ENCODE results near the gene ZP4.

Gene ZP4, protein sequence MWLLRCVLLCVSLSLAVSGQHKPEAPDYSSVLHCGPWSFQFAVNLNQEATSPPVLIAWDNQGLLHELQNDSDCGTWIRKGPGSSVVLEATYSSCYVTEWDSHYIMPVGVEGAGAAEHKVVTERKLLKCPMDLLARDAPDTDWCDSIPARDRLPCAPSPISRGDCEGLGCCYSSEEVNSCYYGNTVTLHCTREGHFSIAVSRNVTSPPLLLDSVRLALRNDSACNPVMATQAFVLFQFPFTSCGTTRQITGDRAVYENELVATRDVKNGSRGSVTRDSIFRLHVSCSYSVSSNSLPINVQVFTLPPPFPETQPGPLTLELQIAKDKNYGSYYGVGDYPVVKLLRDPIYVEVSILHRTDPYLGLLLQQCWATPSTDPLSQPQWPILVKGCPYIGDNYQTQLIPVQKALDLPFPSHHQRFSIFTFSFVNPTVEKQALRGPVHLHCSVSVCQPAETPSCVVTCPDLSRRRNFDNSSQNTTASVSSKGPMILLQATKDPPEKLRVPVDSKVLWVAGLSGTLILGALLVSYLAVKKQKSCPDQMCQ

GRCh38 chr1:237890822-237891221 lies at the start of gene ZP4:
Gene ZP4, minus strand, starts transcription at chr1:237890922. Its CDS starts 287 bp downstream, at chr1:237890635.
- no peak for DNase-seq

GRCh38 chr1:237938553-237938952 lies 47.8 kb upstream of the ZP4 start:
- DNase-seq, result no peak

DNA sequence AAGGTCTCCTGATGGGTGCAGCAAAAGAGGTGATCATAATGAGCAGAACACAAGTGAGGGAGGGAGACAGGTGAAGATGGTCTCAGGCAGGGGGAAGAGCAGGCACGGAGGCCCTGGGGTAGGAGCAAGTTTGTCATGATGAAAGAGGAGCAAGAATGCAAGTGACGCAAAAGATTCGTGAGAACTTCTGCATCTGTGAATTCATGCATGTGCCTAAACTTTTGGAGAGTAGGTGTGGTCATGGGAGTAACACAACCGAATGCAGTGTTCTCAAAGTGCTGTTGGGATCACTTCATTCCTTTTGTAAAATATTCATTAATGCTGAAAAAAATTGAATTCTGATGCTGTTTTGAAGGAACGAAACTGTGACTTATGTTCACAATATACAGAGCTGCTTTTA lies 47.3 kb upstream of the ZP4 start:
- DNase-seq, result no peak

GRCh38 chr1:237932816-237933215 lies 42.1 kb upstream of the ZP4 start:
- DNase-seq, result no peak

- DNase-seq, result no peak
These were observed 40.9 kb upstream of the ZP4 start for GRCh38 chr1:237931581-237931980.

DNA sequence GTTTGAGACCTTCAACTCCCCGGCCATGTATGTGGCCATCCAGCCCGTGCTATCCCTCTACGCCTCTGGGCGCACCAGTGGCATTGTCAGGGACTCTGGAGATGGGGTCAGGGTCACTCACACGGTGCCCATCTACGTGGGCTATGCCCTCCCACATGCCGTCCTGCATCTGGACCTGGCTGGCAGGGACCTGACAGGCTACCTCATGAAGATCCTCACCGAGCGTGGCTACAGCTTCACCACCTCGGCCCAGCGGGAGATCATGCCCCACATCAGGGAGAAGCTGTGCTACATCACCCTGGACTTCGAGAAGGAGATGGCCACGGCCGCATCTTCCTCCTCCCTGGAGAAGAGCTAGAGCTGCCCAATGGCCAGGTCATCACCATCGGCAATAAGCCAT lies 36.5 kb upstream of the ZP4 start:
- DNase-seq, result no peak

DNA sequence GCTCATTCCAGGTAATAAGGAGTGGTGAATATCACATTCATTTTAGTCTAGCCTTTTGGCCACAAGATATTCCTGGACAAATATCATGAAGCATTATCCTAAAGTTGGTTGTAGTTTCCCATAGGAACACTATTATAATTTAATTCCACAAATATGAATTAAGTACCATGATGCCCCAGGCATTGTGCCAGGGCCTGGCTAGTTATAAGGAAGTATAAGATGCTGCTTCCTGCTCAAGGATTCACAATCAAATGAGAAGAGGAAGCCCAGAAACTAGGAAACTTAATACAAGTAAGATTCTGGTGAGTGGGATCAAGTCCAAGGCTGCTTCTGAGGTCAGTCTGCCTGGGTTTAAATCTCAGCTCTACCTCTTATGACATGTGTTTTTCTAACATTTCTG lies 30.6 kb upstream of the ZP4 start:
- DNase-seq, result no peak

- DNase-seq, result no peak
These were observed 22.6 kb upstream of the ZP4 start for GRCh38 chr1:237913345-237913744.

DNA sequence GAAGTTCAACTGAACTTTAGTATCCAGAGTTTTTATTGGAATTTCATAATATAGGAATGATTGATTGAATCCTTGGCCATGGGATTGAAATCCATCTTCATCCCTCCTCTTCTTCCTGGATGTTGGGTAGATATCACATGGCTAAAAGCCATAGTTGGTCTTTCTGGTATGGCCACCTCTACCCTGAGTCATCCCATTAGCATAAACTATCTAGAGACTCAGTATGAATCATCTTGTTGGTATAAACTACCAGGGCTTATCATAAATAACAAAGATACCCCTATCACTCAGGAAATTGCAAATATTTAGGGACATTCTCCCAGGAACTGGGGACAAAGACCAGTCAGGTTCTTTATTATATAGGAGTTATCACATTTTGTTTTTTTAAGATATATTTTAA lies 21.2 kb upstream of the ZP4 start:
- DNase-seq, result no peak

DNA sequence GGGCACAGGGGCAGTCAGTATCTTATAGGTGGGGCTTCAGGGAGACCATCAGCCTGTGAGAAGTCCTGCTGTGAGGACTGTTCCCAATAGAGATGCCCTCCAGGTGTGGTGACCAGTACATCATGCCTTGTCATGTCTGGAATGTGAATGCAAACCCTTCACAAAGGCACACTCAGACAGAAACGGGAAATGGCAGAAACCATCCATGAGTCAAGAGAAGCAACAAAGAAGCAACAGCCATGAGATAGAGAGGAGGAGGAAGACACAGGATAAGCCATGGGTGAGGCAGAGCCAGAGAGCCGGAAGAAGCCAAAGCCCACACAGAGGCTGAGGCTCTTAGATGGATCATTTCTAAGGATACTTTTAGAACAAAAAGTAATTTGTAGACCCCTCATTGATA lies 20.1 kb upstream of the ZP4 start:
- DNase-seq, result no peak

GRCh38 chr1:237903961-237904360 lies 13.2 kb upstream of the ZP4 start:
- DNase-seq, result no peak

GRCh38 chr1:237902960-237903743 lies 12.4 kb upstream of the ZP4 start:
- DNase-seq, result no peak

- DNase-seq, result no peak
These were observed 10.7 kb upstream of the ZP4 start for GRCh38 chr1:237901299-237901934.

- DNase-seq, result no peak
These were observed 4.9 kb upstream of the ZP4 start for GRCh38 chr1:237895630-237896029.

DNA sequence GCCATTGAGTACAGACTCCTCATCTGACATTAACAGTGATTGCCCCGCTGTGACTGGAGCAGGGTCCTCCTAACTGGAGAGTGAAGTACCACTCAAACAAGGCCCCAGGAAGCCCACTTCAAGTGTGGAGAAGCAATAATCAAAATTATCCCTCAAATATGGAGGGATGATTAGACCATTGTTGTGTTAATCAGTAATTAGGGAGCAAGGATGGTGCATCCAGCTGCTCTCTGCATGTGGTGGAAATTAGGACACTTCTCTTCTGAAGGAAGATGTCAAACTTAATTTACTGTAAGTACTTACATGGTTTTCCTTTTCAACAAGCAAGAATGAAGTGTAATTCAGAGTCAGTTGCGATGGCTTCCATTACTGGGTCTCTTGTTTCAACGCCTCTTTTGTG lies 3.4 kb upstream of the ZP4 start:
- DNase-seq, result no peak

DNA sequence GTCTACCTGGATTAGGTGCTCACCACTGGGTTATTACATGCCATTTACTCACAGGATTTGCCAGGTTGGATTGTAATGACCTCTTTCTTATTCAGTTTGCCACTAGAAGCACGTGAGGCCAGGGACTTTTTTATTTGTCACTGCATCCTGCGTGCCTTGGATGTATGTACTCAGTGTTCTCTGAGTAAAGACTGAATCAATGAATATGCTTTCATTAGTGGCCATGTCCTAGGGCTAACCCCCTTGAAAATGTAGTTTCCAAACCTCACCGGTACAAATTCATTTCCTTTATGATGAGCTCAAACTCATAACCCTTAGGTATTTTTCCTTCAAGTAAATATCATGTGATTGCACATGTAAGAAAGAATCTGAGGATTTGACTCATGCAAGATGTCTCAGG lies 1.3 kb upstream of the ZP4 start:
- no peak for DNase-seq

- no peak for DNase-seq
These were observed 544 bp upstream of the ZP4 start for GRCh38 chr1:237891266-237891665.

DNA sequence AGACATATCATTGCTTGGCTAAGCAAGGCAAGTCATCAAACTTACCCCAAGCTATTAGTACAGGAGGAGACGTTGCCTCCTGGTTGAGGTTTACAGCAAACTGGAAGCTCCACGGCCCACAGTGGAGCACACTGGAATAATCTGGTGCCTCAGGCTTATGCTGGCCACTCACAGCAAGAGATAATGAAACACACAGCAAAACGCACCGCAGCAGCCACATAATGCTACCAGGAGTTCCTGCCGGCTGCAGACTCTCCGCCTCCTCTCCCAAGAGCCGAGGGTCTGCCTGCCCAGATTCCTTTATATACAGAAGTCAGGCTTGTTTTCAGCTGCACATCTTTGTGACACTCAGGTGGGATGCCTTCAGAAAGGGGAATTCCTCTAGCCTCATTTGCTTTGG lies 306 bp downstream of the ZP4 start:
- DNase-seq, result no peak

DNA sequence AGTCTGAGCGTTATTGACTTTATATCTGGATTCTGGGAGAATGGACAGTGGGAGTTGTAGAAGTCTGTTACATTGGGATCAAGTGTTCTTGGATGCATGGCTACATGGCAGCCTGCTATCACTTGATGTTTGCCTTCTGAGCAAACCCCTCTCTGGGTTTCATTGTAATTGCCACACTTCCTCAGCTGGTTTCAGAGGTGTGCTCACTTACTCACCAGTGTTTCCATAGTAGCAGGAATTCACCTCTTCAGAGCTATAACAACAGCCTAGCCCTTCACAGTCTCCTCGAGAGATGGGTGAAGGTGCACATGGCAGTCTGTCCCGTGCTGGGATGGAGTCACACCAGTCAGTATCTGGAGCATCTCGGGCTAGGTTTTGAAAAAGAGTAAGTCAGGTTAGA lies 2.6 kb downstream of the ZP4 start:
- no peak for DNase-seq

- DNase-seq, result no peak
These were observed 3.2 kb downstream of the ZP4 start for GRCh38 chr1:237887542-237887941.

DNA sequence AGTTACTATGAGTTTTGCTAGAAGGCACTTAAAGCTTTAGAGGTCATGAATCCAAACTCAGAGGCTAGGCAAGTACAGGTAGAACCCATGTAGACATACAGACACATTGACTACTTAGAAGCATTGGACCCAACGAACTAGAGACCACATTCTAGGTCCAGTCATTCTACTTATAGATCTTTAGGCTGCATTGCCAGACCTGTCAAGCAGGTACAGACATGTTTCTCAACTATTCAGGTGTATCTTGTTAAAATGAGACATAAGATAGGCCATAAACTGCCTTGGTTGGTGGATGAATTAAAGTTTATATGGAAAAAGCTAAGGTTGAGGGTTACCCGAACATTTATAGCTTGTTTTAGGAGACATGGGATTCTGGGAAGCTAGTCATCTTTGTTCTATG lies 6.5 kb downstream of the ZP4 start:
- no peak for DNase-seq

GRCh38 chr1:237879195-237879594 lies 11.5 kb downstream of the ZP4 start:
- peak; percentile 70 for DNase-seq

DNA sequence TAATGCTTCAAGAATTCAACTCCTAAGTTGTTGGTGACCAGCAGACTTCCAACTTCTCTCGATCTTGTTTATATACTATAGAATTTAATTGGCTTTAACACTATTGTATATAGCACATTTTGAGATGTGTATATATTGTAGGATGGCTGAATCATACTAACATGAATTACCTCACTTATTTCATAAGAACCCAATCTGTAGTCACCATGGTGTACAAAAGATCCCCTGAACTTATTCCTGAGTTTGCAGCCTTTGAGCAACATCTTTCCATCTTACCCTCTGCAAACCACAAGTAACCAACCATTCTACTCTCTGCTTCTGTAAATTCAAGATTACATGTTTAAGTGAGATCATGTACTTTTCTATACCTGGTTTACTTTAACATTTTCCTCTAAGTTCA lies 12.3 kb downstream of the ZP4 start:
- DNase-seq, result no peak

DNA sequence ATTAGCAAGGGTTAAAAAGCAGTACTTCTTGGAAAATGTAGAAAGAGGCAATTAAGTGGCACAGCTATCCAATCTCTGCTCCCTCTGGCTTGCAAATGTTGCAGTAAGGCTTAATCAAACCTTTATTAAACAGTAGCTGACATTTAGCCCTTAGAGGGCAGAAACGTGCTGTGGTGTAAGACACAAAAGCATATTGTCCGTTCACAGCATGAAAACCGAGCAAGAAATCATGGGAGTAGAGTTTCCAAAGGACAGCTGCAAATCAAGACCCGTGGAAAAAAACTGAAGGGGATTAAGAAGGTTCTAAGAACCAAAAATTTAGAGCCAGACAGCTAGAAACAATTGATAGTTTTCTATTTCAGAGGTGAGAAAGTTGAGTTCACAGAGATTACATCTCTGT lies 13.1 kb downstream of the ZP4 start:
- DNase-seq, result no peak

Measured in fibroblast of skin of right quadriceps (primary cell).